Measurements from ENCODE around the gene RBCK1. TPM values are rescaled to one million over a fixed set of nuclear protein-coding genes. Genes with fewer than 3 reads are reported as not detected.
A peak's percentile ranks its signal among the peaks of the same experiment; 100 is the strongest.

The RBCK1 gene
- total and polyA plus RNA-seq, 9 of the 15 experiments (the other 6 are each of a cell fraction or from before 2014, with no cell fraction given), result 5.9 to 59.3 (median 26.5) TPM

DNA sequence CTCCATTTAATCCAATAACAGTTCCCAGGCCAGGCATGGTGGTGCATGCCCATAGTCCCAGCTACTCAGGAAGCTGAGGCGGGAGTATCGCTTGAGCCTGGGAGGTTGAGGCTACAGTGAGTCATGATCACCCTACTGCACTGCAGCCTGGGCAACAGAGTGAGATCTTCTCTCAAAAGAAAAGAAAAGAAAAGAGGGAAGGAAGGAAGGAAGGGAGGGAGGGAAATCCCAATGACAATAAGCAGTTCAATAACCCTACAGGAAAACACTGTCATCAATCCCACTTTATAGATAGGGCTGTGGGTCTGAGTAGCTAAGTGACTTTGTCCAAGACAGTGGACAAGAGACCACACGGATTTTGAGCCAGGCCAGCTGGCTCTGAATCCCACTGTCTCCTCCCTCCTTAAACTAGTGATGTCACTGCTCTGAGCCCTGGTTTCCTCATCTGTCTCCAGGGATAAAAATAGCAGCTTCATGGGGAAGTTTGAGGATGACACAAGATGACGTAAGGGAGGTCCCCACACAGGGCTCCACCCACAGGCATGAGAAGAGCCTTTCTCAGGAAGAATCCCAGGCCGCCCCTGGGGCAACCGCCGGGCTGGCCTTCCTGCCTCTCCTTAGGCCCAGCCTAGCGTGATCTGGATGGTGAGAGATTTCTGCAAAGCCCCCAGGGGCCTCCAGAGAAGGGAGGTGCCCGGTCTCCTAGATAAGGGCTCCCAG is 34.8 kb upstream of the RBCK1 start (continued):
- TF ChIP-seq TAF7 (tag; IDR thresholded peaks at IDR 0.05) (peak; percentile 6; the same call in 1 of the 2 replicates), GATAD2B (IDR thresholded peaks at IDR 0.05; ENCODE audit: borderline replicate concordance) (0 out of 2 replicates have a peak, but pooled peaks have one; percentile 36), POLR2H (tag; IDR thresholded peaks at IDR 0.05; ENCODE audit: low read depth) (peak; percentile 70), SOX6 (IDR thresholded peaks at IDR 0.05) (peak; percentile 54; the same call in 1 of the 2 replicates), JUN (IDR thresholded peaks at IDR 0.05; ENCODE audit: borderline replicate concordance, low read depth, low read length) (peak; percentile 88), JUN (CRISPR knock-in tag; IDR thresholded peaks at IDR 0.05; ENCODE audit: borderline replicate concordance) (peak; percentile 67; the same call in 1 of the 2 replicates), ELF1 (tag; IDR thresholded peaks at IDR 0.05) (peak; percentile 41; the same call in 1 of the 2 replicates), PHTF2 (CRISPR knock-in tag; IDR thresholded peaks at IDR 0.05) (no peak), PYGO2 (tag; IDR thresholded peaks at IDR 0.05) (no peak), KDM1A (IDR thresholded peaks at IDR 0.05) (0 out of 4 replicates have a peak, but pooled peaks of 1 of the 2 experiments have one; percentile 8), ARNT (IDR thresholded peaks at IDR 0.05) (peak in 1 of 2 experiments; percentile 20; a peak in 2 of 4 replicates), MTA3 (IDR thresholded peaks at IDR 0.05; ENCODE audit: borderline replicate concordance) (peak; percentile 97), NRF1 (conservative IDR thresholded peaks at IDR 0.05 in 1 of 2, IDR thresholded peaks at IDR 0.05 in 1 of 2) (peak; percentile 29 to 54; a peak in 2 of 4 replicates), YBX1 (IDR thresholded peaks at IDR 0.05) (no peak)
- TF ChIP-seq, protein P1, sequence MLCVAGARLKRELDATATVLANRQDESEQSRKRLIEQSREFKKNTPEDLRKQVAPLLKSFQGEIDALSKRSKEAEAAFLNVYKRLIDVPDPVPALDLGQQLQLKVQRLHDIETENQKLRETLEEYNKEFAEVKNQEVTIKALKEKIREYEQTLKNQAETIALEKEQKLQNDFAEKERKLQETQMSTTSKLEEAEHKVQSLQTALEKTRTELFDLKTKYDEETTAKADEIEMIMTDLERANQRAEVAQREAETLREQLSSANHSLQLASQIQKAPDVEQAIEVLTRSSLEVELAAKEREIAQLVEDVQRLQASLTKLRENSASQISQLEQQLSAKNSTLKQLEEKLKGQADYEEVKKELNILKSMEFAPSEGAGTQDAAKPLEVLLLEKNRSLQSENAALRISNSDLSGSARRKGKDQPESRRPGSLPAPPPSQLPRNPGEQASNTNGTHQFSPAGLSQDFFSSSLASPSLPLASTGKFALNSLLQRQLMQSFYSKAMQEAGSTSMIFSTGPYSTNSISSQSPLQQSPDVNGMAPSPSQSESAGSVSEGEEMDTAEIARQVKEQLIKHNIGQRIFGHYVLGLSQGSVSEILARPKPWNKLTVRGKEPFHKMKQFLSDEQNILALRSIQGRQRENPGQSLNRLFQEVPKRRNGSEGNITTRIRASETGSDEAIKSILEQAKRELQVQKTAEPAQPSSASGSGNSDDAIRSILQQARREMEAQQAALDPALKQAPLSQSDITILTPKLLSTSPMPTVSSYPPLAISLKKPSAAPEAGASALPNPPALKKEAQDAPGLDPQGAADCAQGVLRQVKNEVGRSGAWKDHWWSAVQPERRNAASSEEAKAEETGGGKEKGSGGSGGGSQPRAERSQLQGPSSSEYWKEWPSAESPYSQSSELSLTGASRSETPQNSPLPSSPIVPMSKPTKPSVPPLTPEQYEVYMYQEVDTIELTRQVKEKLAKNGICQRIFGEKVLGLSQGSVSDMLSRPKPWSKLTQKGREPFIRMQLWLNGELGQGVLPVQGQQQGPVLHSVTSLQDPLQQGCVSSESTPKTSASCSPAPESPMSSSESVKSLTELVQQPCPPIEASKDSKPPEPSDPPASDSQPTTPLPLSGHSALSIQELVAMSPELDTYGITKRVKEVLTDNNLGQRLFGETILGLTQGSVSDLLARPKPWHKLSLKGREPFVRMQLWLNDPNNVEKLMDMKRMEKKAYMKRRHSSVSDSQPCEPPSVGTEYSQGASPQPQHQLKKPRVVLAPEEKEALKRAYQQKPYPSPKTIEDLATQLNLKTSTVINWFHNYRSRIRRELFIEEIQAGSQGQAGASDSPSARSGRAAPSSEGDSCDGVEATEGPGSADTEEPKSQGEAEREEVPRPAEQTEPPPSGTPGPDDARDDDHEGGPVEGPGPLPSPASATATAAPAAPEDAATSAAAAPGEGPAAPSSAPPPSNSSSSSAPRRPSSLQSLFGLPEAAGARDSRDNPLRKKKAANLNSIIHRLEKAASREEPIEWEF (CRISPR knock-in tag; IDR thresholded peaks at IDR 0.05), result no peak
- TF ChIP-seq, protein P2, sequence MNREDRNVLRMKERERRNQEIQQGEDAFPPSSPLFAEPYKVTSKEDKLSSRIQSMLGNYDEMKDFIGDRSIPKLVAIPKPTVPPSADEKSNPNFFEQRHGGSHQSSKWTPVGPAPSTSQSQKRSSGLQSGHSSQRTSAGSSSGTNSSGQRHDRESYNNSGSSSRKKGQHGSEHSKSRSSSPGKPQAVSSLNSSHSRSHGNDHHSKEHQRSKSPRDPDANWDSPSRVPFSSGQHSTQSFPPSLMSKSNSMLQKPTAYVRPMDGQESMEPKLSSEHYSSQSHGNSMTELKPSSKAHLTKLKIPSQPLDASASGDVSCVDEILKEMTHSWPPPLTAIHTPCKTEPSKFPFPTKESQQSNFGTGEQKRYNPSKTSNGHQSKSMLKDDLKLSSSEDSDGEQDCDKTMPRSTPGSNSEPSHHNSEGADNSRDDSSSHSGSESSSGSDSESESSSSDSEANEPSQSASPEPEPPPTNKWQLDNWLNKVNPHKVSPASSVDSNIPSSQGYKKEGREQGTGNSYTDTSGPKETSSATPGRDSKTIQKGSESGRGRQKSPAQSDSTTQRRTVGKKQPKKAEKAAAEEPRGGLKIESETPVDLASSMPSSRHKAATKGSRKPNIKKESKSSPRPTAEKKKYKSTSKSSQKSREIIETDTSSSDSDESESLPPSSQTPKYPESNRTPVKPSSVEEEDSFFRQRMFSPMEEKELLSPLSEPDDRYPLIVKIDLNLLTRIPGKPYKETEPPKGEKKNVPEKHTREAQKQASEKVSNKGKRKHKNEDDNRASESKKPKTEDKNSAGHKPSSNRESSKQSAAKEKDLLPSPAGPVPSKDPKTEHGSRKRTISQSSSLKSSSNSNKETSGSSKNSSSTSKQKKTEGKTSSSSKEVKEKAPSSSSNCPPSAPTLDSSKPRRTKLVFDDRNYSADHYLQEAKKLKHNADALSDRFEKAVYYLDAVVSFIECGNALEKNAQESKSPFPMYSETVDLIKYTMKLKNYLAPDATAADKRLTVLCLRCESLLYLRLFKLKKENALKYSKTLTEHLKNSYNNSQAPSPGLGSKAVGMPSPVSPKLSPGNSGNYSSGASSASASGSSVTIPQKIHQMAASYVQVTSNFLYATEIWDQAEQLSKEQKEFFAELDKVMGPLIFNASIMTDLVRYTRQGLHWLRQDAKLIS (CRISPR knock-in tag; IDR thresholded peaks at IDR 0.05), result 0 out of 2 replicates have a peak, but pooled peaks have one; percentile 37
- TF ChIP-seq, protein P3, sequence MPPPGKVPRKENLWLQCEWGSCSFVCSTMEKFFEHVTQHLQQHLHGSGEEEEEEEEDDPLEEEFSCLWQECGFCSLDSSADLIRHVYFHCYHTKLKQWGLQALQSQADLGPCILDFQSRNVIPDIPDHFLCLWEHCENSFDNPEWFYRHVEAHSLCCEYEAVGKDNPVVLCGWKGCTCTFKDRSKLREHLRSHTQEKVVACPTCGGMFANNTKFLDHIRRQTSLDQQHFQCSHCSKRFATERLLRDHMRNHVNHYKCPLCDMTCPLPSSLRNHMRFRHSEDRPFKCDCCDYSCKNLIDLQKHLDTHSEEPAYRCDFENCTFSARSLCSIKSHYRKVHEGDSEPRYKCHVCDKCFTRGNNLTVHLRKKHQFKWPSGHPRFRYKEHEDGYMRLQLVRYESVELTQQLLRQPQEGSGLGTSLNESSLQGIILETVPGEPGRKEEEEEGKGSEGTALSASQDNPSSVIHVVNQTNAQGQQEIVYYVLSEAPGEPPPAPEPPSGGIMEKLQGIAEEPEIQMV (tag; conservative IDR thresholded peaks at IDR 0.05; ENCODE audit: low read depth), result peak; percentile 27; the same call in 1 of the 2 replicates
